ENCODE results near the gene TMC4. TPM values are rescaled to one million over a fixed set of nuclear protein-coding genes. Genes with fewer than 3 reads are reported as not detected.
"Not testable (repeated sequence)": the region's sequence is repeated elsewhere in the genome, so short reads cannot be mapped to it uniquely, and the experiment has no call there.

TMC4 gene
- total RNA-seq, 2 donors from 2014 or later, result 0.41 to 7.8 TPM

DNA sequence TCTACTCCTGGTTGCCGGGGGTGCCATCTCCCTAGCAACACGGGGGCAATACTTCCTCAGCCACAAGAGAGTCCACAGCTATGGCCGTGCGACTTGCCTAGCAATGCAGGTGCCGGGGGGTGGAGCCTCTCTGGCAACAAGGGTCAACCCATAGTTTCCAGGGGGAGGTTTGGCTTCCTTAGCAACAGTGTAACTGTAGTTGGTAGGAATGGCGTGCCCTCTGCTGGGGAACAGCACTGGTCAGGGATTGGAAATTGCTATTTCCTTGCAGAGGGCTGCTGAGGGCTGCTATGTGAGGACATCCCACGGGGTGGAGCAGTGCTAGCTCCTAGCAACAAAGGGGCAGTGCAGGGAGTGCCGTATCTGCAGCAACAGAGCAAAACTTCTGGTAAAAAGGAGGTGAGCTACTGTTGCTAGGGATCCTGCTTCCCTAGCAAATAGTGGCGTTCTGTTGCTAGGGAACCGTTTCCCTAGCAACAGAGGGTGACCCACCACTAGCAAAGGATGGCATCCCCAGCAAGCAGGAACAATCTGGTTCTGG lies 7.0 kb upstream of the TMC4 start:
- no peaks in the 10 kb centered on the region for H3K9me3 ChIP-seq
- H3K4me1 ChIP-seq (ENCODE audit: control insufficient read depth in 1 of 2, low read depth in 2 of 2), result no peaks in the 10 kb centered on the region
- no peak overlapping the region for H3K4me3 ChIP-seq
- ATAC-seq (ENCODE audit: insufficient number of reproducible peaks, low FRiP score, low read depth) (no peak), DNase-seq (ENCODE audit: low spot score) (no peak)
- H3K36me3 ChIP-seq, result no peaks in the 10 kb centered on the region
- TF ChIP-seq, protein P1, sequence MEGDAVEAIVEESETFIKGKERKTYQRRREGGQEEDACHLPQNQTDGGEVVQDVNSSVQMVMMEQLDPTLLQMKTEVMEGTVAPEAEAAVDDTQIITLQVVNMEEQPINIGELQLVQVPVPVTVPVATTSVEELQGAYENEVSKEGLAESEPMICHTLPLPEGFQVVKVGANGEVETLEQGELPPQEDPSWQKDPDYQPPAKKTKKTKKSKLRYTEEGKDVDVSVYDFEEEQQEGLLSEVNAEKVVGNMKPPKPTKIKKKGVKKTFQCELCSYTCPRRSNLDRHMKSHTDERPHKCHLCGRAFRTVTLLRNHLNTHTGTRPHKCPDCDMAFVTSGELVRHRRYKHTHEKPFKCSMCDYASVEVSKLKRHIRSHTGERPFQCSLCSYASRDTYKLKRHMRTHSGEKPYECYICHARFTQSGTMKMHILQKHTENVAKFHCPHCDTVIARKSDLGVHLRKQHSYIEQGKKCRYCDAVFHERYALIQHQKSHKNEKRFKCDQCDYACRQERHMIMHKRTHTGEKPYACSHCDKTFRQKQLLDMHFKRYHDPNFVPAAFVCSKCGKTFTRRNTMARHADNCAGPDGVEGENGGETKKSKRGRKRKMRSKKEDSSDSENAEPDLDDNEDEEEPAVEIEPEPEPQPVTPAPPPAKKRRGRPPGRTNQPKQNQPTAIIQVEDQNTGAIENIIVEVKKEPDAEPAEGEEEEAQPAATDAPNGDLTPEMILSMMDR (IDR thresholded peaks at IDR 0.05), result no peak
- no peak overlapping the region for H3K27ac ChIP-seq
- H3K27me3 ChIP-seq (replicated peaks; ENCODE audit: insufficient read depth), result no peaks in the 10 kb centered on the region

DNA sequence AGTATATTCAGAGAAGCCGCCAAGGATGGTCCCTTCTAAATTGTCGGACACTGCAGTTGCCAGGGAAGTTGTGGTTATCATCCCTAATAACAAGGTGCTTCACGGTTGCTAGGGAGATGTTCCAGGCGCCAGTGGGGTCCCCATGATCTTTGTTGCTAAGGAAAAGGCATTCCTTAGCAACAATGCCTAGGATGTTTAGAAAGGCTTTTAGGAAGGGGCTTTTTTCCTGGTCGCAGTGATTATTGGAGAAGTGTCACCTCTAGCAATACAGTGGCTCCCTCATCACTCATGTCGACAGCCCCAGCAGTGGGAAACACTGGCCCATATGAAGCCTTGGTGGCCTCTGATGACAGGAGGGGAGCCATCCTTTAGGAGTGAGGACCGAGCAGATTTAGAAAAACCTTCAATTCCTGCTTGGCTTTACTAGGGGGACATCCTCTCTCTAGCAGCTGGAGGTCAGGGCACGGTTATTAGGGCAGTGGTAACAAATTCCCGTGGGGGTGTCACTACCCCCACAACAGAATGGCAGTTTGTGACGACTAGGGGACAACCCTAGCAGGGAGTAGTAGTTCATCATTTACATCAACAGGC lies 6.4 kb upstream of the TMC4 start:
- no peaks in the 10 kb centered on the region for H3K27me3 ChIP-seq (replicated peaks; ENCODE audit: insufficient read depth)
- H3K4me3 ChIP-seq, result no peak overlapping the region
- no peak for ATAC-seq (ENCODE audit: insufficient number of reproducible peaks, low FRiP score, low read depth)
- no peaks in the 10 kb centered on the region for H3K9me3 ChIP-seq
- DNase-seq (ENCODE audit: low spot score), result no peak
- H3K27ac ChIP-seq, result no peak overlapping the region
- no peaks in the 10 kb centered on the region for H3K4me1 ChIP-seq (ENCODE audit: control insufficient read depth in 1 of 2, low read depth in 2 of 2)
- TF ChIP-seq, protein P1 (IDR thresholded peaks at IDR 0.05), result no peak
- no peaks in the 10 kb centered on the region for H3K36me3 ChIP-seq

DNA sequence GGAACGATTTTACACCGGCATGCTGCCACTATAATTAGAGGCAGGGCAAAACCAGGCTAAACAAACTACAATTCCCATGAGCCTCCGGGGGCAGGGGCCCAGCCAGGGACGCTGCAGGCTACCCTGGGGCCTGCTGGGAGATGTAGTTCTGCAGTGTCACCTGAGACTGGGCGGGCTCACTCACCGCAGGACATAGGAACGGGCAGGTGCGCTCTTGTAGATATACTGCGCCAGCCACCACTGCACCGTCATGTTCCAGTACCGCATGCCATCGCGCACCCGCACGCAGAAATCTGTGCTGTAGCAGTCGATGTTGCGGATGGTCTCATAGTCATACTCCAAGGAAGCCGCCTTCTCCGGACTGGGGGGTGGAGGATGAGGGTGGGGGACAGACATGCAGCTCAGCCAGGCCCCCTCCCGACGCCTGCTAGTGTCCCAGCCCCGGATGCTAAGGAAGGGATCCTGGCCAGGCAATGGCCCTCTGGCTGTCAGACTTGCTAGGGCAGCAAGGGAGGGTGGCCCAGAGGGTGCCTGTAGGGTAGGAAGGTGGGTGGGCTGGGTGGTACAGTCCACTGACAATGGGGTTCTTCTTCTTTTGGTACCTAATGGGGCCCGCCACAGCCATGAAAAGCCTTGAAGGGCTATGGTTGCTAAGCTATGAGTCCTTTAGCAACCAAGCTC lies 5.8 kb upstream of the TMC4 start:
- TF ChIP-seq, protein P1 (IDR thresholded peaks at IDR 0.05), result no peak
- H3K36me3 ChIP-seq, result no peaks in the 10 kb centered on the region
- ATAC-seq (ENCODE audit: insufficient number of reproducible peaks, low FRiP score, low read depth) (no peak), DNase-seq (ENCODE audit: low spot score) (no peak)
- no peaks in the 10 kb centered on the region for H3K9me3 ChIP-seq
- H3K27ac ChIP-seq, result no peak overlapping the region
- no peak overlapping the region for H3K4me3 ChIP-seq
- H3K4me1 ChIP-seq (ENCODE audit: control insufficient read depth in 1 of 2, low read depth in 2 of 2), result no peaks in the 10 kb centered on the region
- H3K27me3 ChIP-seq (replicated peaks; ENCODE audit: insufficient read depth), result no peaks in the 10 kb centered on the region

DNA sequence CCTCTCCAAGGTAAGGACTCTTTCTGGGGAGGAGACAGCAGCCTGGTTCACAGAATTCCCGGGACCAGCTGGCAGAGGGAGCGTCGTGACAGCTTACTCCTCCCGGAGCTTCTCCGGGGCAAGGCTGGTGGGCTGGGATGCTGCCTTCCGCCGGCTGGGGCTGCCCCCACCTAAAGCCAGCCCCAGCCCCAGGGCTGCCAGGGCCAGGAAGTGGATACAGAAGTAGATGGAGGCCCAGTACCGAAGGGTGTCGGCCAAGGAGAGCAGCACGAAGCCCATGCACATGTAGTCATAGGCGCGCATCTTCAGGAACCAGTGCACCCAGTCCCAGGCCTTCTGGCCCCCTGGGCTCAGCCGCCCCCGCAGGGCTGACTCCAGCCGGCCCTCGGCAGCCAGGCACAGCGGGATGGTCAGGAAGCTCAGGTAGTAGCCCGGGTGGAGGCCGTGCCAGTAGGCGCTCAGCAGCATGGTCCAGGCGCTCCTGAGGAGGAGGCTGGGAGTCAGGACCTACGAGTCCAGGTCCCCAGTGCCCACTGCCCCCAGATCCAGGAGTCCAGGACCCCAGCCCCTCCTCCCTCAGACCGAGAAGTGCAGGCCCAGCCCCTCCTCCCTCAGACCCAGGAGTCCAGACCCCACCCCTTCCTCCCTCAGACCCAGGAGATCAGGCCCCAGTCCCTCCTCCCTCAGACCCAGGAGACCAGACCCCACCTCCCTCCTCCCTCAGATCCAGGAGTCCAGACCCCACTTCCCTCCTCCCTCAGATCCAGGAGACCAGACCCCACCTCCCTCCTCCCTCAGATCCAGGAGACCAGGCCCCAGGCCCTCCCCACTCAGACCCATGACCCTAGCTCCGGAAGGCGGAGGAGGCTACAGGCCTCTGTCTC lies 1.2 kb upstream of the TMC4 start:
- H3K27me3 ChIP-seq (replicated peaks; ENCODE audit: insufficient read depth), result no peaks in the 10 kb centered on the region
- H3K4me1 ChIP-seq (ENCODE audit: control insufficient read depth in 1 of 2, low read depth in 2 of 2), result no peaks in the 10 kb centered on the region
- no peak for ATAC-seq (ENCODE audit: insufficient number of reproducible peaks, low FRiP score, low read depth)
- H3K27ac ChIP-seq, result no peak overlapping the region
- no peak overlapping the region for H3K4me3 ChIP-seq
- H3K9me3 ChIP-seq, result no peaks in the 10 kb centered on the region
- no peak for DNase-seq (ENCODE audit: low spot score)
- TF ChIP-seq, protein P1 (IDR thresholded peaks at IDR 0.05), result no peak
- no peaks in the 10 kb centered on the region for H3K36me3 ChIP-seq

DNA sequence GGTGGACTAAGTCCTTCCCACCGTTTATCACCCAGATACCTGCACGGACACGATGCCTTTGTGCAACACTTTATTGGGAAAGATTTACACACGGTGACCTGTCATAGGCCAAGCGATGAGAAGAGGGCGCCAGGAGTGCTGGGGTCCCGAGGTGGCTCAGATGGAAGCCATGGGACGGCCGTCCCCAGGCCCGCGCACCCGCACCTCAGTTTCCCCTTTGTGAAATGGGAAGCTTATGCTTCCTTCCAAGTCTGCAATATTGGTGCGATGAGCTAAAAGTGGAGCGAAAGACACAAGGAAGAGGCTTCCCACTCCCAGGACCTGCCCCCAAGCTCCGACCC lies 369 bp upstream of the TMC4 start:
- H3K4me3 ChIP-seq, result no peak overlapping the region
- TF ChIP-seq, protein P1 (IDR thresholded peaks at IDR 0.05), result no peak
- H3K4me1 ChIP-seq (ENCODE audit: control insufficient read depth in 1 of 2, low read depth in 2 of 2), result no peaks in the 10 kb centered on the region
- no peaks in the 10 kb centered on the region for H3K9me3 ChIP-seq
- H3K27ac ChIP-seq, result no peak overlapping the region
- ATAC-seq (ENCODE audit: insufficient number of reproducible peaks, low FRiP score, low read depth) (no peak), DNase-seq (ENCODE audit: low spot score) (no peak)
- H3K27me3 ChIP-seq (replicated peaks; ENCODE audit: insufficient read depth), result no peaks in the 10 kb centered on the region
- no peaks in the 10 kb centered on the region for H3K36me3 ChIP-seq

DNA sequence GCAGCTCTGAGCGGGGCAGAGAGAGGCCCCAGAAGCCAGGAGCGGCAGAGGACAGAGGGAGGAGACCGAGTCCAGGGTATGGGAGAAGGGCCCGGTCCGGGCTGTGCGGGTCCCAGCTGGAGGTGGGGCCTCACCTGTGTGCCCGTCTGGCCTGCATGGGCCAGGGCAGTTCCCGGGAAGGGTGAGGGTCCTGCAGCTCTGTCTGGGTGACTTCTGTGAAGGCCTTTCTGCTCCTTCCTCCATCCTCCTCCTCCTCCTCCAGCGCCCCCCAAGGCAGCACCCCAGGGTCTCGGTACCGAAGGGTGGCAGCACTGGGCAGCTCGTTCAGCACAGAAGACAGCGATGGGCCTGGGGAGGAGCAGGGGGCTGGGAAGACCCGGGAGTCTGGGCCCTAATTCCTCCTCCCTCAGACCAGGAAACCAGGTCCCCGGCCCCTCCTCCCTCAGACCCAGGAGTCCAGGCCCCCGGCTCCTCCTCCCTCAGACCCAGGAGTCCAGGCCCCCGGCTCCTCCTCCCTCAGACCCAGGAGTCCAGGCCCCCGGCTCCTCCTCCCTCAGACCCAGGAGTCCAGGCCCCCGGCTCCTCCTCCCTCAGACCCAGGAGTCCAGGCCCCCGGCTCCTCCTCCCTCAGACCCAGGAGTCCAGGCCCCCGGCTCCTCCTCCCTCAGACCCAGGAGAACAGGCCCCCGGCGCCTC lies 1.1 kb downstream of the TMC4 start:
- not testable (repeated sequence) for H3K9me3 ChIP-seq; H3K27me3 ChIP-seq (replicated peaks; ENCODE audit: insufficient read depth); H3K27ac ChIP-seq; H3K4me1 ChIP-seq (ENCODE audit: control insufficient read depth in 1 of 2, low read depth in 2 of 2); ATAC-seq (ENCODE audit: insufficient number of reproducible peaks, low FRiP score, low read depth); H3K36me3 ChIP-seq; H3K4me3 ChIP-seq; DNase-seq (ENCODE audit: low spot score)

Data from thoracic aorta (tissue), 2 donors.